ENCODE data around the gene CISTR.

The CISTR gene

DNA sequence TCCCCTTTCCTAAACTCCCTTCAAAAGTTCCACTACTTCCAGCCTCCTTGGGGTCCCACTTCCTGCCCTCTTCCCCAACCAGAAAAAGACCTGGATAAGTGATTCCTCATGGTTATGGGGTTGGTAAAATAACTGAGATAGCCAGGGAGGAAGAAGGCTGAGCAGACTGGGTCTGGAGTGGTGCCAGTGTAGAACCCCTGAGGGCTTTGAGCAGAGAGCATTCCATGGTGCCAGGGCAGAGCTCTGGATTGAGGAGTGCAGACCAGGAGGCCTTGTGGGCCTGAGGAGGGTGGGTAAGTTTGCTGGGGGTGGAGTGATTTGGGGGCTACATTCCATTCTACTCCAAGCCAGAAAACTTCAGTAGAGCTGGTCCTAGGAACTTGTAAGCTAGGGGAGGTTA, 9.5 kb upstream of the CISTR start:
- H3K4me3 ChIP-seq (ENCODE audit: low read depth, low read length, poor library complexity, severe bottlenecking), result no peak overlapping the region
- peaks cover 11% of the 10 kb centered on the region; the same call in 1 of the 2 replicates for H3K36me3 ChIP-seq (ENCODE audit: insufficient read depth, low read length)
- no peak overlapping the region for H2AFZ ChIP-seq (ENCODE audit: low read length)
- TF ChIP-seq, protein P1, sequence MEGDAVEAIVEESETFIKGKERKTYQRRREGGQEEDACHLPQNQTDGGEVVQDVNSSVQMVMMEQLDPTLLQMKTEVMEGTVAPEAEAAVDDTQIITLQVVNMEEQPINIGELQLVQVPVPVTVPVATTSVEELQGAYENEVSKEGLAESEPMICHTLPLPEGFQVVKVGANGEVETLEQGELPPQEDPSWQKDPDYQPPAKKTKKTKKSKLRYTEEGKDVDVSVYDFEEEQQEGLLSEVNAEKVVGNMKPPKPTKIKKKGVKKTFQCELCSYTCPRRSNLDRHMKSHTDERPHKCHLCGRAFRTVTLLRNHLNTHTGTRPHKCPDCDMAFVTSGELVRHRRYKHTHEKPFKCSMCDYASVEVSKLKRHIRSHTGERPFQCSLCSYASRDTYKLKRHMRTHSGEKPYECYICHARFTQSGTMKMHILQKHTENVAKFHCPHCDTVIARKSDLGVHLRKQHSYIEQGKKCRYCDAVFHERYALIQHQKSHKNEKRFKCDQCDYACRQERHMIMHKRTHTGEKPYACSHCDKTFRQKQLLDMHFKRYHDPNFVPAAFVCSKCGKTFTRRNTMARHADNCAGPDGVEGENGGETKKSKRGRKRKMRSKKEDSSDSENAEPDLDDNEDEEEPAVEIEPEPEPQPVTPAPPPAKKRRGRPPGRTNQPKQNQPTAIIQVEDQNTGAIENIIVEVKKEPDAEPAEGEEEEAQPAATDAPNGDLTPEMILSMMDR (IDR thresholded peaks at IDR 0.05; ENCODE audit: low read length), result no peak
- TF ChIP-seq EZH2 (IDR thresholded peaks at IDR 0.05; ENCODE audit: borderline replicate concordance, low read length), result no peak
- no peaks in the 10 kb centered on the region for H3K9me3 ChIP-seq (ENCODE audit: low read length)
- H3K4me2 ChIP-seq (ENCODE audit: low read length), result no peak overlapping the region
- no peaks in the 10 kb centered on the region for H3K9me2 ChIP-seq (ENCODE audit: low read depth, low read length)
- no peaks in the 10 kb centered on the region for H4K20me1 ChIP-seq (ENCODE audit: insufficient read depth, low read length)
- H3K27me3 ChIP-seq (ENCODE audit: insufficient read depth, low read length), result no peaks in the 10 kb centered on the region
- H3K9ac ChIP-seq (ENCODE audit: low read length), result no peak overlapping the region
- no peaks in the 10 kb centered on the region for H3F3A ChIP-seq (ENCODE audit: insufficient read depth, low read length)
- H3K4me1 ChIP-seq (ENCODE audit: insufficient read depth, low read length, severe bottlenecking), result peaks cover 28% of the 10 kb centered on the region
- H3K79me2 ChIP-seq (ENCODE audit: insufficient read depth, low read length), result no peaks in the 10 kb centered on the region
- no peak overlapping the region for H3K27ac ChIP-seq (ENCODE audit: low read depth, low read length, poor library complexity, severe bottlenecking)

DNA sequence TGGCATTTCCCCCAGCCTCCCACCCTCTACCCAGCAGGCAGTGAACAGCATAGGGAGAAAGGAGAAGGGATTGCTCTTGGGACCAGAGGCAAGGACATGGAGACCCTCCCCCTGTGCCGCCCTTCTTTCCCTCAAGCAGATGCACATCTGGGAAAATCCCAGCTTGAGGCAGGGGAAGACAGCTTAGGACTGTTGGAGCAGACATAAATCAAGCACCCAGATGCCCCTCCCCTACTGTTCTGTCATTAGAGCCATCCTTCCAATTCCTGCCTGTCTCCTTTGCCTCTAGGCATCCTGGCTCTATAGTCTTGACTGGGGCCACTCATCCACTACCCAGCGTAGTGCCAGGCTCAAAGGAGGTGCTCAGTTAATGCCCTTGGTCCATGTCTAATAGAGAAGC, 7.5 kb upstream of the CISTR start:
- Histone ChIP-seq H3K27me3 (ENCODE audit: insufficient read depth, low read length) (no peaks in the 10 kb centered on the region), H3K4me2 (ENCODE audit: low read length) (no peak overlapping the region; the same call in 1 of the 2 replicates), H2AFZ (ENCODE audit: low read length) (no peak overlapping the region), H3K9me3 (ENCODE audit: low read length) (no peaks in the 10 kb centered on the region), H3K9me2 (ENCODE audit: low read depth, low read length) (no peaks in the 10 kb centered on the region), H3F3A (ENCODE audit: insufficient read depth, low read length) (no peaks in the 10 kb centered on the region), H3K4me1 (ENCODE audit: insufficient read depth, low read length, severe bottlenecking) (peaks cover 48% of the 10 kb centered on the region), H3K27ac (ENCODE audit: low read depth, low read length, poor library complexity, severe bottlenecking) (no peak overlapping the region), H3K79me2 (ENCODE audit: insufficient read depth, low read length) (no peaks in the 10 kb centered on the region), H3K4me3 (ENCODE audit: low read depth, low read length, poor library complexity, severe bottlenecking) (no peak overlapping the region), H4K20me1 (ENCODE audit: insufficient read depth, low read length) (no peaks in the 10 kb centered on the region), H3K9ac (ENCODE audit: low read length) (no peak overlapping the region), H3K36me3 (ENCODE audit: insufficient read depth, low read length) (peaks cover 11% of the 10 kb centered on the region; the same call in 1 of the 2 replicates)
- TF ChIP-seq, protein P1 (IDR thresholded peaks at IDR 0.05; ENCODE audit: low read length), result no peak
- no peak for TF ChIP-seq EZH2 (IDR thresholded peaks at IDR 0.05; ENCODE audit: borderline replicate concordance, low read length)

DNA sequence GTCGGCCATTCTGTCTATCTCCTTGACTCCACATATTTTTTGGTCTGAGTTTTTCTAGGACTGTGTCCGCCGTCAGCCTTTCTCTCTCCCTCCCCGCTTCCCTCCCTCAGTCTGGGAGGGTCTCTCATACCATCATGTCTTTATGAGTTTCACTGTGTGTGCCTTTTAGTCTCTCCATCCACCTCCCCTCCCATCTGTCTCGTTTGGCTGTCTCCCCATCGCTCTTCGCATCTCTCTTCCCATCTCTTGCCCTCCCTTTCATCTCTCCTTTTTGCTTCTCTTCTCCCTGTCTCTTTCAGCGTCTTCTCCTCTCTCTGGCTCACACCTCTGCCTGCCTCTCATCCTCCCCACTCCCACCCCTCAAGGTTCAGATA, 6.9 kb upstream of the CISTR start:
- no peaks in the 10 kb centered on the region for H4K20me1 ChIP-seq (ENCODE audit: insufficient read depth, low read length)
- H3K27ac ChIP-seq (ENCODE audit: low read depth, low read length, poor library complexity, severe bottlenecking), result peak overlapping the region; percentile 48
- peak overlapping the region; percentile 76 for H3K4me2 ChIP-seq (ENCODE audit: low read length)
- TF ChIP-seq, protein P1 (IDR thresholded peaks at IDR 0.05; ENCODE audit: low read length), result no peak
- TF ChIP-seq EZH2 (IDR thresholded peaks at IDR 0.05; ENCODE audit: borderline replicate concordance, low read length), result no peak
- peaks cover 54% of the 10 kb centered on the region for H3K4me1 ChIP-seq (ENCODE audit: insufficient read depth, low read length, severe bottlenecking)
- H2AFZ ChIP-seq (ENCODE audit: low read length), result no peak overlapping the region
- H3K36me3 ChIP-seq (ENCODE audit: insufficient read depth, low read length), result peaks cover 11% of the 10 kb centered on the region; the same call in 1 of the 2 replicates
- H3K9me2 ChIP-seq (ENCODE audit: low read depth, low read length), result no peaks in the 10 kb centered on the region
- no peaks in the 10 kb centered on the region for H3K27me3 ChIP-seq (ENCODE audit: insufficient read depth, low read length)
- H3K9ac ChIP-seq (ENCODE audit: low read length), result peak overlapping the region; percentile 44; the same call in 1 of the 2 replicates
- H3K4me3 ChIP-seq (ENCODE audit: low read depth, low read length, poor library complexity, severe bottlenecking), result peak overlapping the region; percentile 66
- H3F3A ChIP-seq (ENCODE audit: insufficient read depth, low read length), result 0 out of 2 replicates have a peak, but pooled peaks cover 2% of the 10 kb centered on the region
- H3K9me3 ChIP-seq (ENCODE audit: low read length), result no peaks in the 10 kb centered on the region
- H3K79me2 ChIP-seq (ENCODE audit: insufficient read depth, low read length), result no peaks in the 10 kb centered on the region
